Spleen (tissue), 11 donors: Measurements from ENCODE around the gene RBMS3. TPM values are rescaled to one million over a fixed set of nuclear protein-coding genes. Genes with fewer than 3 reads are reported as not detected.

Experiments used
- DNase-seq: peaks from one replicate; pipeline ENCODE4 v3.0.0-alpha.2; 2020
- H3K27ac ChIP-seq, 8 donors: fragments of 200-600 bp; sonication (generic) in 7 of 8; 1 replicate in 4 of 8; 2 replicates in 4 of 8; pipeline versions ENCODE4 v1.5.0 to v1.8.0; 2016 to 2021; ENCODE audit warnings: inconsistent platforms in 4 of 8, mild to moderate bottlenecking in 4 of 8, moderate library complexity in 1 of 8
- H3K27me3 ChIP-seq, 7 donors: fragments of 200-600 bp; sonication (generic) in 6 of 7; replicated peaks in 1 of 7; 1 replicate in 4 of 7; 2 replicates in 3 of 7; pipeline versions ENCODE4 v1.5.0 to v1.8.0; 2016 to 2021; ENCODE audit warnings: inconsistent platforms in 3 of 7, mild to moderate bottlenecking in 1 of 7
- H3K36me3 ChIP-seq, 6 donors: fragments of 200-600 bp; sonication (generic) in 5 of 6; 1 replicate in 4 of 6; 2 replicates in 2 of 6; pipeline versions ENCODE4 v1.5.0 to v1.8.0; 2016 to 2021; ENCODE audit warnings: inconsistent platforms in 2 of 6
- H3K4me1 ChIP-seq, 6 donors: fragments of 200-600 bp; sonication (generic) in 5 of 6; 1 replicate in 3 of 6; 2 replicates in 3 of 6; pipeline versions ENCODE4 v1.5.0 to v1.8.0; 2016 to 2021; ENCODE audit warnings: inconsistent platforms in 3 of 6
- H3K4me3 ChIP-seq, 8 donors: fragments of 200-600 bp; sonication (generic) in 7 of 8; 1 replicate in 4 of 8; 2 replicates in 4 of 8; pipeline versions ENCODE4 v1.5.0 to v1.8.0; 2016 to 2021; ENCODE audit warnings: inconsistent platforms in 4 of 8, mild to moderate bottlenecking in 4 of 8, moderate library complexity in 2 of 8
- H3K9me3 ChIP-seq, 8 donors: fragments of 200-600 bp; sonication (generic) in 7 of 8; 1 replicate in 4 of 8; 2 replicates in 4 of 8; pipeline versions ENCODE4 v1.5.0 to v1.8.0; 2016 to 2021; ENCODE audit warnings: inconsistent platforms in 4 of 8
- POLR2A ChIP-seq, 3 donors: fragments of 450-650 bp; IDR thresholded peaks; one replicate each; pipeline ENCODE4 v1.5.1; 2017; ENCODE audit warnings: antibody characterized with exemption in 3 of 3, mild to moderate bottlenecking in 1 of 3
- POLR2AphosphoS5 ChIP-seq, 3 donors: sonication (generic); formaldehyde crosslinking; IDR thresholded peaks; one replicate each; pipeline ENCODE4 v1.5.1; 2017; ENCODE audit warnings: antibody characterized with exemption in 3 of 3
- WGBS, 5 donors: extraction: QIAGEN DNeasy Blood & Tissue Kit in 3 of 5; methylation state at CpG; one replicate each; pipeline versions ENCODE4 v1.1.5 to v1.1.7; 2013 to 2018; 5-methylcytosine and 5-hydroxymethylcytosine counted together
- intact Hi-C: fragments of 100-400 bp; cut with DNase I; formaldehyde crosslinking; loops from one replicate; pipeline ENCODE4 v1.15.0; 2023; ENCODE audit warnings: low total_unique reads
- polyA plus RNA-seq, 3 donors: library from polyadenylated mRNA; stranded (reverse); fragments of 200-250 nt; gene quantifications; one replicate each; pipeline ENCODE4 v1.2.1, GENCODE V29; 2013
- total RNA-seq, 7 donors: library from RNA; depleted of rRNA in 3 of 7; stranded (reverse); fragments of >200 nt in 3 of 7; fragmentation: NEBNext Ultra II Directional in 4 of 7; extraction: Animal tissue kit (Norgen Biotek cat#: 25700) in 4 of 7; gene quantifications; one replicate each; pipeline versions ENCODE4 v1.1.0 to v1.2.1, GENCODE V29; 2016 to 2021
- TF ChIP-seq, protein P1 (sequence below), 11 experiments: fragments of 200-600 bp in 7 of 11; fragments of 450-650 bp in 4 of 11; sonication (generic) in 4 of 11; IDR thresholded peaks in 8 of 11; conservative IDR thresholded peaks in 3 of 11; 1 replicate in 7 of 11; 2 replicates in 4 of 11; pipeline versions ENCODE4 v1.4.0 to v1.8.0; 2016 to 2021; ENCODE audit warnings: antibody characterized with exemption in 11 of 11, inconsistent platforms in 4 of 11, mild to moderate bottlenecking in 1 of 11
- donor health status: healthy with polysubstance abuse.
- donor health status: DM: no; HTN: no; CAD: no; lungs with moderate emphysema.
- donor health status: DM: no; HTN: no; CAD: no.
- donor health status: Bipolar disorder and iron deficiency.
- donor health status: healthy.
- donor health status: DM: no; HTN: no; CAD: no.
- donor health status: DM: yes; HTN: yes; CAD: no.

The RBMS3 gene
- total and polyA plus RNA-seq, 10 donors = 2.6 to 81.9 (median 52.5) TPM

DNA sequence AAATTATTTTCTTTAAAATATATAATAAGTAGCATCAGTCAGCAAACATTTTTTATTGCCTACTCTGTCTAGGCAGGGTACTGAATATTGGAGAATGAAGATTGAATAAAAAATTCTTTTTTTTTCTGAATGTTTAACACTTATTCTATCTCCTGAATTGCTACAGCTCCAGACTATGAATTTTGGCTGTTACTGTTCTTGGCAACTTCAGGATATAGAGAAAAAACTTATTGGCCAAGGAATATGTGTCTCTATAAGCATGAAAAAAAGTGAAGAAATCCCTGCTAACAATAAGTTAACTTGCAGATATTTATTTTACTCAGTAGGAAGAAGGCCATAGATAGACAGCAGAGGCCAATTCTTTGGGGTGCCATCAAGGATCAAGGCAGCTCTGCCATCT is 309.6 kb downstream of the RBMS3 start:
- intact Hi-C loops = no loop called here
- Histone ChIP-seq H3K9me3 (no peaks in the 10 kb centered on the region), H3K27me3 (no peaks in the 10 kb centered on the region), H3K36me3 (no peaks in the 10 kb centered on the region), H3K27ac (no peak overlapping the region), H3K4me1 (no peaks in the 10 kb centered on the region), H3K4me3 (no peak overlapping the region)
- TF ChIP-seq POLR2A (IDR thresholded peaks at IDR 0.05) (no peak), POLR2AphosphoS5 (IDR thresholded peaks at IDR 0.05) (no peak)
- TF ChIP-seq, protein P1, sequence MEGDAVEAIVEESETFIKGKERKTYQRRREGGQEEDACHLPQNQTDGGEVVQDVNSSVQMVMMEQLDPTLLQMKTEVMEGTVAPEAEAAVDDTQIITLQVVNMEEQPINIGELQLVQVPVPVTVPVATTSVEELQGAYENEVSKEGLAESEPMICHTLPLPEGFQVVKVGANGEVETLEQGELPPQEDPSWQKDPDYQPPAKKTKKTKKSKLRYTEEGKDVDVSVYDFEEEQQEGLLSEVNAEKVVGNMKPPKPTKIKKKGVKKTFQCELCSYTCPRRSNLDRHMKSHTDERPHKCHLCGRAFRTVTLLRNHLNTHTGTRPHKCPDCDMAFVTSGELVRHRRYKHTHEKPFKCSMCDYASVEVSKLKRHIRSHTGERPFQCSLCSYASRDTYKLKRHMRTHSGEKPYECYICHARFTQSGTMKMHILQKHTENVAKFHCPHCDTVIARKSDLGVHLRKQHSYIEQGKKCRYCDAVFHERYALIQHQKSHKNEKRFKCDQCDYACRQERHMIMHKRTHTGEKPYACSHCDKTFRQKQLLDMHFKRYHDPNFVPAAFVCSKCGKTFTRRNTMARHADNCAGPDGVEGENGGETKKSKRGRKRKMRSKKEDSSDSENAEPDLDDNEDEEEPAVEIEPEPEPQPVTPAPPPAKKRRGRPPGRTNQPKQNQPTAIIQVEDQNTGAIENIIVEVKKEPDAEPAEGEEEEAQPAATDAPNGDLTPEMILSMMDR (IDR thresholded peaks at IDR 0.05 in 8 of 11, conservative IDR thresholded peaks at IDR 0.05 in 3 of 11) = no peak
- DNase-seq = no peak

- H3K9me3 ChIP-seq = no peaks in the 10 kb centered on the region
- H3K27me3 ChIP-seq = no peaks in the 10 kb centered on the region
- no peak overlapping the region for H3K4me3 ChIP-seq
- no peak for TF ChIP-seq POLR2AphosphoS5 (IDR thresholded peaks at IDR 0.05)
- TF ChIP-seq POLR2A (IDR thresholded peaks at IDR 0.05) = no peak
- TF ChIP-seq, protein P1 (IDR thresholded peaks at IDR 0.05 in 8 of 11, conservative IDR thresholded peaks at IDR 0.05 in 3 of 11) = no peak
- no peak overlapping the region for H3K27ac ChIP-seq
- H3K4me1 ChIP-seq = no peaks in the 10 kb centered on the region
- WGBS, 5 donors = 69 to 87% (median 78%) methylated on average over 3 of the region's 3 CpGs
- no peak for DNase-seq
- intact Hi-C loops = no loop called here
- no peaks in the 10 kb centered on the region for H3K36me3 ChIP-seq
These were observed 310.7 kb downstream of the RBMS3 start for GRCh38 chr3:29591579-29591978.

- 63 to 89% (median 75%) methylated on average over 1 of the region's 1 CpG for WGBS, 5 donors
- intact Hi-C loops = no loop called here
- H3K27me3 ChIP-seq = no peaks in the 10 kb centered on the region
These were observed 312.9 kb downstream of the RBMS3 start for GRCh38 chr3:29593802-29594201.

GRCh38 chr3:29594261-29594660 is 313.4 kb downstream of the RBMS3 start:
- Histone ChIP-seq H3K27ac (no peak overlapping the region), H3K4me1 (peaks cover 0 to 8% (median 0%) of the 10 kb centered on the region in 6 donors), H3K9me3 (no peaks in the 10 kb centered on the region), H3K36me3 (no peaks in the 10 kb centered on the region), H3K27me3 (no peaks in the 10 kb centered on the region), H3K4me3 (no peak overlapping the region)
- TF ChIP-seq, protein P1 (IDR thresholded peaks at IDR 0.05 in 8 of 11, conservative IDR thresholded peaks at IDR 0.05 in 3 of 11) = no peak
- no peak for TF ChIP-seq POLR2AphosphoS5 (IDR thresholded peaks at IDR 0.05)
- TF ChIP-seq POLR2A (IDR thresholded peaks at IDR 0.05) = no peak
- WGBS, 5 donors = 74 to 88% (median 79%) methylated on average over 1 of the region's 1 CpG
- no peak for DNase-seq
- intact Hi-C loops = no loop called here

More at GRCh38 chr3:29593802-29594201, 312.9 kb downstream of the RBMS3 start:
- no peaks in the 10 kb centered on the region for H3K36me3 ChIP-seq
- no peak for DNase-seq
- no peak overlapping the region for H3K27ac ChIP-seq
- no peaks in the 10 kb centered on the region for H3K9me3 ChIP-seq
- H3K4me3 ChIP-seq = no peak overlapping the region
- peaks cover 0 to 8% (median 0%) of the 10 kb centered on the region in 6 donors for H3K4me1 ChIP-seq
- TF ChIP-seq, protein P1 (IDR thresholded peaks at IDR 0.05 in 8 of 11, conservative IDR thresholded peaks at IDR 0.05 in 3 of 11) = no peak
- TF ChIP-seq POLR2AphosphoS5 (IDR thresholded peaks at IDR 0.05) (no peak), POLR2A (IDR thresholded peaks at IDR 0.05) (no peak)
